WI38 (cell line): ENCODE data around the gene TLR1.

Experiments used
- H3K4me3 ChIP-seq: 2 replicates; pipeline ENCODE4 v1.5.1; 2011; ENCODE audit warnings: low read depth, mild to moderate bottlenecking, control low read depth, low read length
- TF ChIP-seq, protein P1 (sequence below): IDR thresholded peaks from 2 replicates; pipeline ENCODE4 v1.5.1; 2012; ENCODE audit warnings: low read depth, mild to moderate bottlenecking, control low read depth, low read length

Gene TLR1

DNA sequence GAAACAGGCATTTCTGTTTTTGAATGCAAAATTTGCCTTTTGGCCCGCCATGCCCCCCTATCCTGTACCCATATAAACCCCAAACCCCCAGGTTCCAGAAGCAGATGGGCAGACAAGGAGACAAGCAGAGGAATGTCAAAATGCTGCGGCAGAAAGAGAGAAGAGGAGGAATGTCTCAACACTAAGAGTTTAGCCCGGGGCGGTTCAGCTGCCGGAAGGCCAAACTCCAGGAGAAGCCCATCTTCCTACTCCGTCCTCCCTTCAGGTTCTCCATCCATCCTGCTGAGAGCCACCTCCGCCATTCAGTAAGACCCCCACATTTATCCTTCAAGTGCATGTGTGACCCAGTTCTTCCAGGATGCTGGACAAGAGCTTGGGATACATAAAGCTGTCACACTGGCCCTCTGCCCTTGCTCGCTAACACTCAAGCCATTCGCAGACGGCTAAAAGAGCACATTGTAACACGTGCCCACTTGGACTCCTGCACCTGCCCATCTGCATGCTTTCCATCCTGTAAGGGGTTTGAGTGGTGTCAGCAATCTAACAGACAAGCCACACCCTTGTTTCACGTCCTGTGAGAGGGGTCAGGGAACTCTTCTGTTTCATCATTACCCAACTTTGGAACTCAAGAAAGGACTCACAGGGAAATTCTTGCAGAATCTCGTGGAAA, 53.1 kb downstream of the TLR1 start:
- no peak overlapping the region for H3K4me3 ChIP-seq
- TF ChIP-seq, protein P1, sequence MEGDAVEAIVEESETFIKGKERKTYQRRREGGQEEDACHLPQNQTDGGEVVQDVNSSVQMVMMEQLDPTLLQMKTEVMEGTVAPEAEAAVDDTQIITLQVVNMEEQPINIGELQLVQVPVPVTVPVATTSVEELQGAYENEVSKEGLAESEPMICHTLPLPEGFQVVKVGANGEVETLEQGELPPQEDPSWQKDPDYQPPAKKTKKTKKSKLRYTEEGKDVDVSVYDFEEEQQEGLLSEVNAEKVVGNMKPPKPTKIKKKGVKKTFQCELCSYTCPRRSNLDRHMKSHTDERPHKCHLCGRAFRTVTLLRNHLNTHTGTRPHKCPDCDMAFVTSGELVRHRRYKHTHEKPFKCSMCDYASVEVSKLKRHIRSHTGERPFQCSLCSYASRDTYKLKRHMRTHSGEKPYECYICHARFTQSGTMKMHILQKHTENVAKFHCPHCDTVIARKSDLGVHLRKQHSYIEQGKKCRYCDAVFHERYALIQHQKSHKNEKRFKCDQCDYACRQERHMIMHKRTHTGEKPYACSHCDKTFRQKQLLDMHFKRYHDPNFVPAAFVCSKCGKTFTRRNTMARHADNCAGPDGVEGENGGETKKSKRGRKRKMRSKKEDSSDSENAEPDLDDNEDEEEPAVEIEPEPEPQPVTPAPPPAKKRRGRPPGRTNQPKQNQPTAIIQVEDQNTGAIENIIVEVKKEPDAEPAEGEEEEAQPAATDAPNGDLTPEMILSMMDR: no peak

- TF ChIP-seq, protein P1: no peak
- no peak overlapping the region for H3K4me3 ChIP-seq
Observed at GRCh38 chr4:38749336-38749735, 55.3 kb downstream of the TLR1 start.

- TF ChIP-seq, protein P1: no peak
- H3K4me3 ChIP-seq: no peak overlapping the region
Observed at GRCh38 chr4:38747629-38748028, 57.0 kb downstream of the TLR1 start.
